Measurements from ENCODE around the gene ACSS2.

GRCh38 chr20:34842143-34842542, 34.3 kb upstream of the ACSS2 start:
- TF ChIP-seq CTCF (IDR thresholded peaks at IDR 0.05), result no peak
- TF ChIP-seq POLR2A (IDR thresholded peaks at IDR 0.05), result no peak
- TF ChIP-seq EP300 (IDR thresholded peaks at IDR 0.05), result no peak
